WTC11 (cell line): ENCODE data around the gene DISP3. TPM values are rescaled to one million over a fixed set of nuclear protein-coding genes. Genes with fewer than 3 reads are reported as not detected.

Experiments
- ATAC-seq: fragments of 200-7000 bp; cut with Tn5 transposase; 2 replicates; pipeline ENCODE4 v1.10.0; 2021; ENCODE audit warnings: mild to moderate bottlenecking, moderate library complexity
- CTCF ChIA-PET: fragments of 300-600 bp; sonication (Branson Sonifier 250); formaldehyde crosslinking; loops from one replicate; lab custom pipeline; 2021; ENCODE audit warnings: antibody characterized with exemption; lab: Charles Lee
- POLR2A ChIA-PET: fragments of 350-600 bp; sonication (Branson Sonifier 250); formaldehyde crosslinking; loops from one replicate; lab custom pipeline; 2021; ENCODE audit warnings: antibody characterized with exemption; lab: Charles Lee
- DNase-seq: peaks from one replicate; pipeline ENCODE4 v3.0.0; 2021; ENCODE audit warnings: low spot score
- H3K27ac Mint-ChIP-seq: 2 replicates; pipeline ENCODE4 v1.8.0; 2021; ENCODE audit warnings: mixed read lengths
- H3K27me3 Mint-ChIP-seq: 2 replicates; pipeline ENCODE4 v1.8.0; 2021; ENCODE audit warnings: low read depth, mild to moderate bottlenecking, moderate library complexity, mixed read lengths
- H3K36me3 Mint-ChIP-seq: 2 replicates; pipeline ENCODE4 v1.8.0; 2021; ENCODE audit warnings: mixed read lengths
- H3K4me1 Mint-ChIP-seq: 2 replicates; pipeline ENCODE4 v1.8.0; 2022; ENCODE audit warnings: mixed read lengths
- H3K4me3 Mint-ChIP-seq: 2 replicates; pipeline ENCODE4 v1.8.0; 2021; ENCODE audit warnings: mild to moderate bottlenecking, moderate library complexity, mixed read lengths
- H3K9me3 Mint-ChIP-seq: 2 replicates; pipeline ENCODE4 v1.8.0; 2021; ENCODE audit warnings: mixed read lengths
- ATF6 ChIP-seq: sonication (generic); formaldehyde crosslinking; IDR thresholded peaks from 2 replicates; pipeline ENCODE4 v1.8.1; 2023; ENCODE audit warnings: mild to moderate bottlenecking, missing genetic modification reagents
- CBFB ChIP-seq: sonication (generic); formaldehyde crosslinking; IDR thresholded peaks from 2 replicates; pipeline ENCODE4 v1.8.1; 2022; ENCODE audit warnings: mild to moderate bottlenecking, low read depth, missing genetic modification reagents
- EMX1 ChIP-seq: fragments of 250-450 bp; sonication (Bioruptor Pico); IDR thresholded peaks from 2 replicates; pipeline ENCODE4 v1.8.0; 2021; ENCODE audit warnings: mild to moderate bottlenecking
- GABPB1 ChIP-seq: sonication (generic); formaldehyde crosslinking; IDR thresholded peaks from 2 replicates; pipeline ENCODE4 v1.8.1; 2023; ENCODE audit warnings: mild to moderate bottlenecking, missing genetic modification reagents
- HMGA2 ChIP-seq: fragments of 250-450 bp; sonication (Bioruptor Pico); IDR thresholded peaks from 2 replicates; pipeline ENCODE4 v1.4.0; 2021; ENCODE audit warnings: mild to moderate bottlenecking, moderate library complexity
- JAZF1 ChIP-seq: fragments of 250-450 bp; sonication (Bioruptor Pico); IDR thresholded peaks from 2 replicates; pipeline ENCODE4 v1.9.0; 2021; ENCODE audit warnings: moderate library complexity, mild to moderate bottlenecking, inconsistent platforms
- KAT7 ChIP-seq: sonication (generic); formaldehyde crosslinking; IDR thresholded peaks from 2 replicates; pipeline ENCODE4 v1.8.1; 2023; ENCODE audit warnings: missing genetic modification reagents, mild to moderate bottlenecking, borderline replicate concordance
- OVOL2 ChIP-seq: fragments of 250-450 bp; sonication (Bioruptor Pico); IDR thresholded peaks from 2 replicates; pipeline ENCODE4 v1.9.0; 2021; ENCODE audit warnings: mild to moderate bottlenecking, borderline replicate concordance
- PREB ChIP-seq: sonication (generic); formaldehyde crosslinking; IDR thresholded peaks from 2 replicates; pipeline ENCODE4 v1.8.1; 2022; ENCODE audit warnings: mild to moderate bottlenecking, missing genetic modification reagents, moderate library complexity, borderline replicate concordance
- PRRX2 ChIP-seq: fragments of 250-450 bp; sonication (Bioruptor Pico); IDR thresholded peaks from 2 replicates; pipeline ENCODE4 v1.8.0; 2021; ENCODE audit warnings: mild to moderate bottlenecking
- RELA ChIP-seq: sonication (generic); formaldehyde crosslinking; IDR thresholded peaks from 2 replicates; pipeline ENCODE4 v1.8.1; 2022; ENCODE audit warnings: missing genetic modification reagents, mild to moderate bottlenecking, borderline replicate concordance
- ZNF232 ChIP-seq: sonication (generic); formaldehyde crosslinking; IDR thresholded peaks from 2 replicates; pipeline ENCODE4 v1.8.0; 2022; ENCODE audit warnings: mild to moderate bottlenecking, missing genetic modification reagents
- ZNF263 ChIP-seq: sonication (generic); formaldehyde crosslinking; IDR thresholded peaks from 2 replicates; pipeline ENCODE4 v1.8.1; 2022; ENCODE audit warnings: low read depth, mild to moderate bottlenecking, moderate library complexity, missing genetic modification reagents
- ZNF416 ChIP-seq: fragments of 250-450 bp; sonication (Bioruptor Pico); IDR thresholded peaks from 2 replicates; pipeline ENCODE4 v1.9.0; 2021; ENCODE audit warnings: mild to moderate bottlenecking, inconsistent platforms
- ZNF671 ChIP-seq: fragments of 250-450 bp; sonication (Bioruptor Pico); IDR thresholded peaks from 2 replicates; pipeline ENCODE4 v1.8.0; 2021; ENCODE audit warnings: mild to moderate bottlenecking
- total RNA-seq: library from RNA; stranded (reverse); gene quantifications from 3 replicates; pipeline ENCODE4 v1.2.3, GENCODE V29; 2021
- TF ChIP-seq, protein P1 (sequence below): sonication (generic); formaldehyde crosslinking; IDR thresholded peaks from 2 replicates; pipeline ENCODE4 v1.8.1; 2023; ENCODE audit warnings: mild to moderate bottlenecking, moderate library complexity, missing genetic modification reagents
- TF ChIP-seq, protein P2 (sequence below): sonication (generic); formaldehyde crosslinking; IDR thresholded peaks from 2 replicates; pipeline ENCODE4 v1.8.0; 2022; ENCODE audit warnings: missing genetic modification reagents
- TF ChIP-seq, protein P3 (sequence below): sonication (generic); formaldehyde crosslinking; IDR thresholded peaks from 2 replicates; pipeline ENCODE4 v1.8.1; 2023; ENCODE audit warnings: mild to moderate bottlenecking, missing genetic modification reagents, borderline replicate concordance
- TF ChIP-seq, protein P4 (sequence below): sonication (generic); formaldehyde crosslinking; IDR thresholded peaks from 2 replicates; pipeline ENCODE4 v1.8.0; 2023; ENCODE audit warnings: mild to moderate bottlenecking, missing genetic modification reagents

DISP3 gene
- total RNA-seq, 1 experiment from 2014 or later, result 6.0 TPM

DNA sequence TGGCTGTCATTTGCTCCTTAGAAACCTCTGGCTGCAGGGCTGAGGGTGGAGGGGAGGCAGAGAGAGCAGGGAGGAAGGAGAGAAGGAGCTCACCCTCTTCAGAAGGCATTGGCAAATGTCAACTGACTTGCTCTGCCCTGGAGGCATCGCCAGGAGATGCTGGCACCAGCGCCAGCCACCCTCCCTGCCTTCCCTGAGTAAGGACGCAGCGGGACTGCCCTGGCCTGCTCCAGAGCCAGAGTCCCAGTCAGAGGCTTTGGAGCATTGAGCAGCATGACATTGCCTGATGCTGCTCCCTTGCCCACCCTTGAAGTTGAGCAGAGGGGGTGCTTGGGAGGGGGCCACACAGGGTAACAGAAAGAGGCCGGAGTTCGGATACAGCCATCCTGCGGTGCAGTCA is 62.3 kb downstream of the DISP3 start:
- H3K36me3 Mint-ChIP-seq, result no peaks in the 10 kb centered on the region
- POLR2A ChIA-PET, result no interaction called here
- no peak for ATAC-seq

GRCh38 chr1:11541956-11542355 is 63.0 kb downstream of the DISP3 start:
- POLR2A ChIA-PET, result no interaction called here
- no peak overlapping the region for H3K27ac Mint-ChIP-seq
- H3K4me1 Mint-ChIP-seq, result peaks cover 16% of the 10 kb centered on the region
- no peak overlapping the region for H3K4me3 Mint-ChIP-seq
- CTCF ChIA-PET, result no interaction called here
- ATAC-seq (no peak), DNase-seq (no peak)
- no peaks in the 10 kb centered on the region; the same call in 1 of the 2 replicates for H3K27me3 Mint-ChIP-seq
- no peaks in the 10 kb centered on the region for H3K9me3 Mint-ChIP-seq
- H3K36me3 Mint-ChIP-seq, result no peaks in the 10 kb centered on the region
- no peak for TF ChIP-seq ZNF416 (CRISPR knock-in tag)
- no peak for TF ChIP-seq GABPB1 (CRISPR knock-in tag)
- no peak for TF ChIP-seq CBFB
- TF ChIP-seq, protein P1, sequence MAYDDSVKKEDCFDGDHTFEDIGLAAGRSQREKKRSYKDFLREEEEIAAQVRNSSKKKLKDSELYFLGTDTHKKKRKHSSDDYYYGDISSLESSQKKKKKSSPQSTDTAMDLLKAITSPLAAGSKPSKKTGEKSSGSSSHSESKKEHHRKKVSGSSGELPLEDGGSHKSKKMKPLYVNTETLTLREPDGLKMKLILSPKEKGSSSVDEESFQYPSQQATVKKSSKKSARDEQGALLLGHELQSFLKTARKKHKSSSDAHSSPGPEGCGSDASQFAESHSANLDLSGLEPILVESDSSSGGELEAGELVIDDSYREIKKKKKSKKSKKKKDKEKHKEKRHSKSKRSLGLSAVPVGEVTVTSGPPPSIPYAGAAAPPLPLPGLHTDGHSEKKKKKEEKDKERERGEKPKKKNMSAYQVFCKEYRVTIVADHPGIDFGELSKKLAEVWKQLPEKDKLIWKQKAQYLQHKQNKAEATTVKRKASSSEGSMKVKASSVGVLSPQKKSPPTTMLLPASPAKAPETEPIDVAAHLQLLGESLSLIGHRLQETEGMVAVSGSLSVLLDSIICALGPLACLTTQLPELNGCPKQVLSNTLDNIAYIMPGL (CRISPR knock-in tag), result no peak
- TF ChIP-seq ATF6, result no peak
- TF ChIP-seq PRRX2, result no peak
- no peak for TF ChIP-seq ZNF671 (CRISPR knock-in tag)
- no peak for TF ChIP-seq RELA (CRISPR knock-in tag)
- TF ChIP-seq KAT7 (CRISPR knock-in tag), result no peak
- TF ChIP-seq, protein P2, sequence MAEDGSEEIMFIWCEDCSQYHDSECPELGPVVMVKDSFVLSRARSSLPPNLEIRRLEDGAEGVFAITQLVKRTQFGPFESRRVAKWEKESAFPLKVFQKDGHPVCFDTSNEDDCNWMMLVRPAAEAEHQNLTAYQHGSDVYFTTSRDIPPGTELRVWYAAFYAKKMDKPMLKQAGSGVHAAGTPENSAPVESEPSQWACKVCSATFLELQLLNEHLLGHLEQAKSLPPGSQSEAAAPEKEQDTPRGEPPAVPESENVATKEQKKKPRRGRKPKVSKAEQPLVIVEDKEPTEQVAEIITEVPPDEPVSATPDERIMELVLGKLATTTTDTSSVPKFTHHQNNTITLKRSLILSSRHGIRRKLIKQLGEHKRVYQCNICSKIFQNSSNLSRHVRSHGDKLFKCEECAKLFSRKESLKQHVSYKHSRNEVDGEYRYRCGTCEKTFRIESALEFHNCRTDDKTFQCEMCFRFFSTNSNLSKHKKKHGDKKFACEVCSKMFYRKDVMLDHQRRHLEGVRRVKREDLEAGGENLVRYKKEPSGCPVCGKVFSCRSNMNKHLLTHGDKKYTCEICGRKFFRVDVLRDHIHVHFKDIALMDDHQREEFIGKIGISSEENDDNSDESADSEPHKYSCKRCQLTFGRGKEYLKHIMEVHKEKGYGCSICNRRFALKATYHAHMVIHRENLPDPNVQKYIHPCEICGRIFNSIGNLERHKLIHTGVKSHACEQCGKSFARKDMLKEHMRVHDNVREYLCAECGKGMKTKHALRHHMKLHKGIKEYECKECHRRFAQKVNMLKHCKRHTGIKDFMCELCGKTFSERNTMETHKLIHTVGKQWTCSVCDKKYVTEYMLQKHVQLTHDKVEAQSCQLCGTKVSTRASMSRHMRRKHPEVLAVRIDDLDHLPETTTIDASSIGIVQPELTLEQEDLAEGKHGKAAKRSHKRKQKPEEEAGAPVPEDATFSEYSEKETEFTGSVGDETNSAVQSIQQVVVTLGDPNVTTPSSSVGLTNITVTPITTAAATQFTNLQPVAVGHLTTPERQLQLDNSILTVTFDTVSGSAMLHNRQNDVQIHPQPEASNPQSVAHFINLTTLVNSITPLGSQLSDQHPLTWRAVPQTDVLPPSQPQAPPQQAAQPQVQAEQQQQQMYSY (CRISPR knock-in tag), result no peak
- no peak for TF ChIP-seq ZNF232
- no peak for TF ChIP-seq JAZF1 (CRISPR knock-in tag)
- TF ChIP-seq PREB (CRISPR knock-in tag), result no peak

More for the DNA sequence above, 62.3 kb downstream of the DISP3 start:
- no peaks in the 10 kb centered on the region for H3K9me3 Mint-ChIP-seq
- CTCF ChIA-PET, result no interaction called here
- H3K4me1 Mint-ChIP-seq, result peaks cover 16% of the 10 kb centered on the region
- no peak overlapping the region for H3K27ac Mint-ChIP-seq
- H3K4me3 Mint-ChIP-seq, result no peak overlapping the region
- DNase-seq, result no peak
- H3K27me3 Mint-ChIP-seq, result no peaks in the 10 kb centered on the region; the same call in 1 of the 2 replicates
- TF ChIP-seq HMGA2 (no peak), OVOL2 (CRISPR knock-in tag) (no peak), ZNF263 (CRISPR knock-in tag) (no peak), CBFB (no peak), EMX1 (CRISPR knock-in tag) (no peak)
- TF ChIP-seq, protein P3, sequence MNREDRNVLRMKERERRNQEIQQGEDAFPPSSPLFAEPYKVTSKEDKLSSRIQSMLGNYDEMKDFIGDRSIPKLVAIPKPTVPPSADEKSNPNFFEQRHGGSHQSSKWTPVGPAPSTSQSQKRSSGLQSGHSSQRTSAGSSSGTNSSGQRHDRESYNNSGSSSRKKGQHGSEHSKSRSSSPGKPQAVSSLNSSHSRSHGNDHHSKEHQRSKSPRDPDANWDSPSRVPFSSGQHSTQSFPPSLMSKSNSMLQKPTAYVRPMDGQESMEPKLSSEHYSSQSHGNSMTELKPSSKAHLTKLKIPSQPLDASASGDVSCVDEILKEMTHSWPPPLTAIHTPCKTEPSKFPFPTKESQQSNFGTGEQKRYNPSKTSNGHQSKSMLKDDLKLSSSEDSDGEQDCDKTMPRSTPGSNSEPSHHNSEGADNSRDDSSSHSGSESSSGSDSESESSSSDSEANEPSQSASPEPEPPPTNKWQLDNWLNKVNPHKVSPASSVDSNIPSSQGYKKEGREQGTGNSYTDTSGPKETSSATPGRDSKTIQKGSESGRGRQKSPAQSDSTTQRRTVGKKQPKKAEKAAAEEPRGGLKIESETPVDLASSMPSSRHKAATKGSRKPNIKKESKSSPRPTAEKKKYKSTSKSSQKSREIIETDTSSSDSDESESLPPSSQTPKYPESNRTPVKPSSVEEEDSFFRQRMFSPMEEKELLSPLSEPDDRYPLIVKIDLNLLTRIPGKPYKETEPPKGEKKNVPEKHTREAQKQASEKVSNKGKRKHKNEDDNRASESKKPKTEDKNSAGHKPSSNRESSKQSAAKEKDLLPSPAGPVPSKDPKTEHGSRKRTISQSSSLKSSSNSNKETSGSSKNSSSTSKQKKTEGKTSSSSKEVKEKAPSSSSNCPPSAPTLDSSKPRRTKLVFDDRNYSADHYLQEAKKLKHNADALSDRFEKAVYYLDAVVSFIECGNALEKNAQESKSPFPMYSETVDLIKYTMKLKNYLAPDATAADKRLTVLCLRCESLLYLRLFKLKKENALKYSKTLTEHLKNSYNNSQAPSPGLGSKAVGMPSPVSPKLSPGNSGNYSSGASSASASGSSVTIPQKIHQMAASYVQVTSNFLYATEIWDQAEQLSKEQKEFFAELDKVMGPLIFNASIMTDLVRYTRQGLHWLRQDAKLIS, result no peak
- TF ChIP-seq, protein P4, sequence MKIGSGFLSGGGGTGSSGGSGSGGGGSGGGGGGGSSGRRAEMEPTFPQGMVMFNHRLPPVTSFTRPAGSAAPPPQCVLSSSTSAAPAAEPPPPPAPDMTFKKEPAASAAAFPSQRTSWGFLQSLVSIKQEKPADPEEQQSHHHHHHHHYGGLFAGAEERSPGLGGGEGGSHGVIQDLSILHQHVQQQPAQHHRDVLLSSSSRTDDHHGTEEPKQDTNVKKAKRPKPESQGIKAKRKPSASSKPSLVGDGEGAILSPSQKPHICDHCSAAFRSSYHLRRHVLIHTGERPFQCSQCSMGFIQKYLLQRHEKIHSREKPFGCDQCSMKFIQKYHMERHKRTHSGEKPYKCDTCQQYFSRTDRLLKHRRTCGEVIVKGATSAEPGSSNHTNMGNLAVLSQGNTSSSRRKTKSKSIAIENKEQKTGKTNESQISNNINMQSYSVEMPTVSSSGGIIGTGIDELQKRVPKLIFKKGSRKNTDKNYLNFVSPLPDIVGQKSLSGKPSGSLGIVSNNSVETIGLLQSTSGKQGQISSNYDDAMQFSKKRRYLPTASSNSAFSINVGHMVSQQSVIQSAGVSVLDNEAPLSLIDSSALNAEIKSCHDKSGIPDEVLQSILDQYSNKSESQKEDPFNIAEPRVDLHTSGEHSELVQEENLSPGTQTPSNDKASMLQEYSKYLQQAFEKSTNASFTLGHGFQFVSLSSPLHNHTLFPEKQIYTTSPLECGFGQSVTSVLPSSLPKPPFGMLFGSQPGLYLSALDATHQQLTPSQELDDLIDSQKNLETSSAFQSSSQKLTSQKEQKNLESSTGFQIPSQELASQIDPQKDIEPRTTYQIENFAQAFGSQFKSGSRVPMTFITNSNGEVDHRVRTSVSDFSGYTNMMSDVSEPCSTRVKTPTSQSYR, result no peak
